Testis (tissue), 3 donors: ENCODE data around the gene KCNJ18. TPM values are rescaled to one million over a fixed set of nuclear protein-coding genes. Genes with fewer than 3 reads are reported as not detected.
"Not testable (repeated sequence)": the region's sequence is repeated elsewhere in the genome, so short reads cannot be mapped to it uniquely, and the experiment has no call there.

ENCODE experiments used
- DNase-seq: peaks from one replicate; pipeline ENCODE4 v3.0.0-alpha.2; 2019
- H3K27ac ChIP-seq, 2 donors: fragments of 200-600 bp; sonication (generic); one replicate each; pipeline ENCODE4 v1.5.1; 2019
- H3K27me3 ChIP-seq: fragments of 200-600 bp; sonication (generic); one replicate; pipeline ENCODE4 v1.5.1; 2019
- H3K36me3 ChIP-seq: fragments of 200-600 bp; sonication (generic); one replicate; pipeline ENCODE4 v1.5.1; 2017; ENCODE audit warnings: low read depth; ENCODE audit errors: missing control alignments
- H3K4me1 ChIP-seq: fragments of 200-600 bp; sonication (generic); one replicate; pipeline ENCODE4 v1.5.1; 2019
- H3K4me3 ChIP-seq, 2 donors: fragments of 200-600 bp; sonication (generic); one replicate each; pipeline ENCODE4 v1.5.1; 2017 to 2019
- H3K9me3 ChIP-seq: fragments of 200-600 bp; sonication (generic); one replicate; pipeline ENCODE4 v1.5.1; 2017
- WGBS, 2 donors: methylation state at CpG; one replicate each; pipeline ENCODE4 v1.1.5; 2018; 5-methylcytosine and 5-hydroxymethylcytosine counted together
- intact Hi-C: fragments of 100-400 bp; cut with DNase I; formaldehyde crosslinking; loops from one replicate; pipeline ENCODE4 v1.15.1; 2023; ENCODE audit warnings: low total_unique reads
- polyA plus RNA-seq: library from polyadenylated mRNA; stranded (reverse); fragments of 350-450 nt; fragmentation: Illumina TruSeq; extraction: RNeasy Lipid Tissue Mini Kit (QIAGEN cat#74804); gene quantifications from one replicate; pipeline ENCODE4 v1.2.3, GENCODE V29; 2014; ENCODE audit warnings: low read depth, low replicate concordance; ENCODE audit not compliant: insufficient read depth
- total RNA-seq, 2 donors: library from RNA; depleted of rRNA; stranded (reverse); fragments of >200 nt; gene quantifications; one replicate each; pipeline ENCODE4 v1.2.3, GENCODE V29; 2016

The KCNJ18 gene
- total and polyA plus RNA-seq, 3 donors from 2014 or later, result 0.55 to 1.0 (median 0.68) TPM

- H3K9me3 ChIP-seq, H3K4me3 ChIP-seq, H3K27ac ChIP-seq, H3K27me3 ChIP-seq, H3K4me1 ChIP-seq, DNase-seq, H3K36me3 ChIP-seq, intact Hi-C loops: not testable (repeated sequence)
- WGBS, 2 donors, result 87% methylated on average over 13 to 16 of the region's 20 CpGs
Observed at GRCh38 chr17:21698437-21699075, 6.2 kb downstream of the KCNJ18 start.

GRCh38 chr17:21699124-21699523 is 6.8 kb downstream of the KCNJ18 start:
- intact Hi-C loops, H3K27ac ChIP-seq, H3K4me1 ChIP-seq, H3K9me3 ChIP-seq, DNase-seq, H3K27me3 ChIP-seq, H3K4me3 ChIP-seq, H3K36me3 ChIP-seq: not testable (repeated sequence)
- 82 to 100% methylated on average over 1 to 4 of the region's 4 CpGs for WGBS, 2 donors

- intact Hi-C loops, H3K9me3 ChIP-seq, H3K27ac ChIP-seq, H3K27me3 ChIP-seq, H3K4me3 ChIP-seq, DNase-seq, H3K36me3 ChIP-seq, H3K4me1 ChIP-seq: not testable (repeated sequence)
- 69 to 88% methylated on average over 5 to 11 of the region's 16 CpGs for WGBS, 2 donors
Observed at GRCh38 chr17:21699573-21700236, 7.4 kb downstream of the KCNJ18 start.

GRCh38 chr17:21701090-21701489 is 8.8 kb downstream of the KCNJ18 start:
- H3K9me3 ChIP-seq, H3K36me3 ChIP-seq, DNase-seq, H3K27me3 ChIP-seq, intact Hi-C loops, H3K4me3 ChIP-seq, H3K4me1 ChIP-seq, H3K27ac ChIP-seq: not testable (repeated sequence)
- WGBS, 2 donors, result 75% methylated on average over 6 of the region's 6 CpGs; no CpG with 5 or more reads in 1 of the 2 donors

GRCh38 chr17:21702029-21702428 is 9.7 kb downstream of the KCNJ18 start:
- H3K4me3 ChIP-seq, H3K27me3 ChIP-seq, H3K9me3 ChIP-seq, H3K36me3 ChIP-seq, intact Hi-C loops, DNase-seq, H3K4me1 ChIP-seq, H3K27ac ChIP-seq: not testable (repeated sequence)
- 68 to 81% methylated on average over 5 to 8 of the region's 8 CpGs for WGBS, 2 donors

- H3K27me3 ChIP-seq, DNase-seq, H3K4me1 ChIP-seq, H3K4me3 ChIP-seq, H3K36me3 ChIP-seq, H3K9me3 ChIP-seq, H3K27ac ChIP-seq, intact Hi-C loops: not testable (repeated sequence)
- 53 to 84% methylated on average over 2 to 18 of the region's 22 CpGs for WGBS, 2 donors
Observed at GRCh38 chr17:21702521-21702920, 10.2 kb downstream of the KCNJ18 start.

GRCh38 chr17:21702940-21703640 is 10.8 kb downstream of the KCNJ18 start:
- H3K27me3 ChIP-seq, H3K4me1 ChIP-seq, H3K9me3 ChIP-seq, H3K27ac ChIP-seq, DNase-seq, H3K4me3 ChIP-seq, H3K36me3 ChIP-seq, intact Hi-C loops: not testable (repeated sequence)
- 93 to 96% methylated on average over 14 to 34 of the region's 51 CpGs for WGBS, 2 donors

GRCh38 chr17:21703891-21704872 is 11.9 kb downstream of the KCNJ18 start:
- H3K27ac ChIP-seq, H3K27me3 ChIP-seq, DNase-seq, H3K9me3 ChIP-seq, H3K4me3 ChIP-seq, H3K36me3 ChIP-seq, H3K4me1 ChIP-seq, intact Hi-C loops: not testable (repeated sequence)
- 89 to 90% methylated on average over 21 to 27 of the region's 35 CpGs for WGBS, 2 donors
